OCI-LY3 (cell line): ENCODE measurements around the gene ELAVL1.

ENCODE experiments used
- H2AFZ ChIP-seq: fragments of 200-600, 300-600 bp; shearing (Covaris generic); 2 replicates; pipeline ENCODE4 v1.6.0; 2014; ENCODE audit warnings: antibody characterized with exemption, low read depth, low read length
- H3K27ac ChIP-seq: fragments of 200-600, 300-600 bp; sonication (generic); 2 replicates; pipeline ENCODE4 v1.5.1; 2014; ENCODE audit warnings: mild to moderate bottlenecking, low read length, moderate library complexity, mixed read lengths
- H3K27me3 ChIP-seq: fragments of 200-600, 300-600 bp; sonication (generic); 2 replicates; pipeline ENCODE4 v1.6.1; 2014; ENCODE audit warnings: low read depth, low read length, mixed read lengths
- H3K36me3 ChIP-seq: fragments of 200-600, 300-600 bp; sonication (generic); replicated peaks from 2 replicates; pipeline ENCODE3; 2014; ENCODE audit warnings: low read depth, low read length, mixed read lengths
- H3K4me1 ChIP-seq: fragments of 300-600, 200-600 bp; sonication (generic); 2 replicates; pipeline ENCODE4 v1.6.1; 2014; ENCODE audit warnings: low read length, mixed read lengths
- H3K4me2 ChIP-seq: fragments of 200-600, 300-600 bp; sonication (generic); 2 replicates; pipeline ENCODE4 v1.6.1; 2014; ENCODE audit warnings: low read length, mixed read lengths
- H3K4me3 ChIP-seq: fragments of 300-600, 200-600 bp; sonication (generic); 2 replicates; pipeline ENCODE4 v1.5.1; 2014; ENCODE audit warnings: antibody characterized with exemption, mild to moderate bottlenecking, low read length, moderate library complexity
- H3K79me2 ChIP-seq: fragments of 300-600, 200-600 bp; shearing (Covaris generic); 2 replicates; pipeline ENCODE4 v1.6.1; 2014; ENCODE audit warnings: mild to moderate bottlenecking, low read length, mixed read lengths
- H3K9ac ChIP-seq: fragments of 300-600, 200-600 bp; shearing (Covaris generic); 2 replicates; pipeline ENCODE4 v1.6.0; 2014; ENCODE audit warnings: mild to moderate bottlenecking, low read length, moderate library complexity
- H3K9me3 ChIP-seq: fragments of 200-600, 300-600 bp; shearing (Covaris generic); 2 replicates; pipeline ENCODE4 v1.6.1; 2014; ENCODE audit warnings: low read length, mixed read lengths; ENCODE audit not compliant: insufficient read depth
- H4K20me1 ChIP-seq: fragments of 200-600, 300-600 bp; sonication (generic); 2 replicates; pipeline ENCODE4 v1.6.1; 2016; ENCODE audit warnings: low read length, mixed read lengths; ENCODE audit not compliant: insufficient read depth
- EZH2phosphoT487 ChIP-seq: fragments of 200-600 bp; shearing (Covaris generic); IDR thresholded peaks from 2 replicates; pipeline ENCODE4 v1.6.1; 2018; ENCODE audit warnings: antibody characterized with exemption, mixed run types, low read depth
- TF ChIP-seq, protein P1 (sequence below): fragments of 200-600, 300-600 bp; sonication (generic); IDR thresholded peaks from 2 replicates; pipeline ENCODE4 v1.5.1; 2014; ENCODE audit warnings: antibody characterized with exemption, low read length, low read depth

Gene ELAVL1

DNA sequence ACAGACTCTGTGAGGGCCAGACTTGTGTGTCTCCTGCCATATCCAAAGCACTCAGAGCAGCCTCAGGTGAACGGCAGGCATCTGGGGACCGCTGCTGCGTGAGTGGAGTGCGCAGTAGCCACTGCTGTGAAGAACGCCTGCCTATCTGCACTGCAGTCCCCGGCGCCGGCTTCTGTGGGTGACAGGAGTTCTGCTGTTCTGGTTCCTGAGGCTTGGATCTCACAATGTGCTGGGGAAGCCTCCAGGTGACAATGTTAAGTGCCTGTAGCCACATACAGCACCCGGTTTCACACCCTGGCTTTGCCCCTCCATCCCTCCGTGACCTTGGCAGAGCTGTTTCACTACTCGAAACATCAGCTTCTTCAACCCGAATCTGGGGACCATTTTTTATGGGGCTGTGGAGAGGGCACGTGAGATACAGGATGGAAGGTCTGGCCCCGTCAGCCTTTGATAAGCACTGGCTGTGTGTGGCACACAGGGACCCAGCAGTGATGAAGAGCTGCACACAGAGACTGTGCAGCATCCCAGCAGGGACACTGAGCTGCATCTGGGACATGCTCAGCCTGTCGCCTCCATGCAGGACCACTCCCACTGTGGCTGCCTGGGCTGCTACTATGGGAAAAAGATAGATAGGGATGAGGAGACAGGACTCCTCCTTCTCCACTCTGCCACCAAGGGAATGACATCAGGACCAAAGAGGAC lies 28.3 kb downstream of the ELAVL1 start:
- Histone ChIP-seq H3K9me3 (no peaks in the 10 kb centered on the region), H3K27ac (no peak overlapping the region), H3K79me2 (peaks cover 32% of the 10 kb centered on the region; the same call in 1 of the 2 replicates), H3K36me3 (peaks cover 71% of the 10 kb centered on the region), H4K20me1 (peaks cover 16% of the 10 kb centered on the region), H3K9ac (no peak overlapping the region), H3K27me3 (no peaks in the 10 kb centered on the region), H3K4me1 (no peaks in the 10 kb centered on the region), H3K4me3 (no peak overlapping the region), H3K4me2 (no peak overlapping the region), H2AFZ (no peak overlapping the region)
- TF ChIP-seq, protein P1, sequence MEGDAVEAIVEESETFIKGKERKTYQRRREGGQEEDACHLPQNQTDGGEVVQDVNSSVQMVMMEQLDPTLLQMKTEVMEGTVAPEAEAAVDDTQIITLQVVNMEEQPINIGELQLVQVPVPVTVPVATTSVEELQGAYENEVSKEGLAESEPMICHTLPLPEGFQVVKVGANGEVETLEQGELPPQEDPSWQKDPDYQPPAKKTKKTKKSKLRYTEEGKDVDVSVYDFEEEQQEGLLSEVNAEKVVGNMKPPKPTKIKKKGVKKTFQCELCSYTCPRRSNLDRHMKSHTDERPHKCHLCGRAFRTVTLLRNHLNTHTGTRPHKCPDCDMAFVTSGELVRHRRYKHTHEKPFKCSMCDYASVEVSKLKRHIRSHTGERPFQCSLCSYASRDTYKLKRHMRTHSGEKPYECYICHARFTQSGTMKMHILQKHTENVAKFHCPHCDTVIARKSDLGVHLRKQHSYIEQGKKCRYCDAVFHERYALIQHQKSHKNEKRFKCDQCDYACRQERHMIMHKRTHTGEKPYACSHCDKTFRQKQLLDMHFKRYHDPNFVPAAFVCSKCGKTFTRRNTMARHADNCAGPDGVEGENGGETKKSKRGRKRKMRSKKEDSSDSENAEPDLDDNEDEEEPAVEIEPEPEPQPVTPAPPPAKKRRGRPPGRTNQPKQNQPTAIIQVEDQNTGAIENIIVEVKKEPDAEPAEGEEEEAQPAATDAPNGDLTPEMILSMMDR: no peak
- TF ChIP-seq EZH2phosphoT487: no peak

DNA sequence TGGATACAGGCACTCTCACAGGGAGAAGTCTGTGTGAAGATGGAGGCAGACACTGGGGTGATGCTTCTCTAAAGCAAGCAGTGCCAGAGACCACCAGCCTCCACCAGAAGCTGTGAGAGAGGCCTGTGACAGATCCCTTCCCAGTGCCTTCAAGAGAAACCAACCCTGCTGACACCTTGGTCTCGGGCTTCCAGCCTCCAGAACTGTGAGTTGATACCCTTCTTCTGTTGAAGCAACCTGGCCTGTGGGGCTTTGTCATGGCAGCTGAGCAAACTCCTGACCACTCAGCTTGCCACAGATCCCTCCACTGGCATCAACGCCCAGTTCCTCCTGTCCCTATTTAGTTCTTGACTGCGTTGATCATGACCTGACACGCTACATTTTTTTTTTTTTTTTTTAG lies 29.0 kb downstream of the ELAVL1 start:
- no peak overlapping the region for H3K4me3 ChIP-seq
- H3K27ac ChIP-seq: no peak overlapping the region
- no peak for TF ChIP-seq EZH2phosphoT487
- TF ChIP-seq, protein P1: no peak
- H3K4me1 ChIP-seq: no peaks in the 10 kb centered on the region
- no peak overlapping the region for H3K9ac ChIP-seq
- H3K79me2 ChIP-seq: peaks cover 26% of the 10 kb centered on the region; the same call in 1 of the 2 replicates
- H3K4me2 ChIP-seq: no peak overlapping the region
- H3K36me3 ChIP-seq: peaks cover 71% of the 10 kb centered on the region
- H4K20me1 ChIP-seq: peaks cover 16% of the 10 kb centered on the region
- no peaks in the 10 kb centered on the region for H3K27me3 ChIP-seq
- no peaks in the 10 kb centered on the region for H3K9me3 ChIP-seq
- H2AFZ ChIP-seq: no peak overlapping the region

DNA sequence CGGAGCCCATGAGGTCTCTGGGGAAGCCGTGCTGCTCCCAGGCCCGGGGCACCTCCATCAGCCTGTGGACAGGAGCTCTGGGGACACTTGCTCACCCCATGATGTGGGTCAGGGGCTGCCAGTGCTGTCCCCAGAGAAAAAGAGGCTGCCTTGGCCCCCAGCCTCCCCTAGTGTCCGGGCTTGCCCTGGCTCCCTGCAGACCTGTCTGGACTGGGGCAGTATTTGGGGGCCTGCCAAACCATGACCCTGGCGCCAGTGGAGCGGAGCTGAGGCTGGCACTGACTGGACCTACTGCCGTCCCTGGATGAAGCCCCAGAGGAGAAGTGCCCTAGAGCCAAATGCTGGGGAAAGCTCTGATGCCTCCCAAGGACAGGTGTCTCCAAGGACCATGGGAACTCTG lies 30.4 kb downstream of the ELAVL1 start:
- H3K4me1 ChIP-seq: no peaks in the 10 kb centered on the region
- H3K4me2 ChIP-seq: no peak overlapping the region
- H3K79me2 ChIP-seq: peaks cover 26% of the 10 kb centered on the region; the same call in 1 of the 2 replicates
- no peak overlapping the region for H3K9ac ChIP-seq
- no peak overlapping the region for H2AFZ ChIP-seq
- H3K4me3 ChIP-seq: no peak overlapping the region
- H4K20me1 ChIP-seq: peaks cover 9% of the 10 kb centered on the region
- peaks cover 61% of the 10 kb centered on the region for H3K36me3 ChIP-seq
- H3K9me3 ChIP-seq: no peaks in the 10 kb centered on the region
- no peak overlapping the region for H3K27ac ChIP-seq
- TF ChIP-seq EZH2phosphoT487: no peak
- TF ChIP-seq, protein P1: no peak
- no peaks in the 10 kb centered on the region for H3K27me3 ChIP-seq

DNA sequence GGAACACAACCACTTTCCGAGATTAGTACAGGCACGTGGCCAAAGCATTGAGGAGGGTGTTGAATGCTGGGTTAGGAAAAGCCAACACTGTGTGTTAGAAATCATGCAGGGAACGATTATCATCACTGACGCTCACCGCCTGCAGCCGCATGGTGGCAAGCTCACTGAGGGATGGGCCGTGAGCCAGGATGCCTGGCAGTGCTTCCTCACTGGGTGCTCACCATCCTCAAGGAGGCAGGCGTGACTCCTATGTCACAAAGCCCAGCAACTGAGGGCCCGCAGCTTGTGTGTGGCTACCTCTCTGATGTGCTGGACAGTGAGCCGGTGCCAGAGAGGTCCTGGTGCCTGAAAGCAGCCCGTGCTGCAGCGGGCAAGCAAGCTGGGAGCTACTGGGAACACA lies 31.6 kb downstream of the ELAVL1 start:
- no peak overlapping the region for H2AFZ ChIP-seq
- H3K4me3 ChIP-seq: no peak overlapping the region
- no peak overlapping the region for H3K27ac ChIP-seq
- H3K27me3 ChIP-seq: no peaks in the 10 kb centered on the region
- H4K20me1 ChIP-seq: peaks cover 9% of the 10 kb centered on the region
- H3K79me2 ChIP-seq: peaks cover 24% of the 10 kb centered on the region; the same call in 1 of the 2 replicates
- TF ChIP-seq, protein P1: no peak
- TF ChIP-seq EZH2phosphoT487: no peak
- H3K36me3 ChIP-seq: peaks cover 61% of the 10 kb centered on the region
- no peak overlapping the region for H3K4me2 ChIP-seq
- H3K4me1 ChIP-seq: no peaks in the 10 kb centered on the region
- no peak overlapping the region for H3K9ac ChIP-seq
- H3K9me3 ChIP-seq: no peaks in the 10 kb centered on the region
